ENCODE data around the gene DACT1.

DACT1 gene

DNA sequence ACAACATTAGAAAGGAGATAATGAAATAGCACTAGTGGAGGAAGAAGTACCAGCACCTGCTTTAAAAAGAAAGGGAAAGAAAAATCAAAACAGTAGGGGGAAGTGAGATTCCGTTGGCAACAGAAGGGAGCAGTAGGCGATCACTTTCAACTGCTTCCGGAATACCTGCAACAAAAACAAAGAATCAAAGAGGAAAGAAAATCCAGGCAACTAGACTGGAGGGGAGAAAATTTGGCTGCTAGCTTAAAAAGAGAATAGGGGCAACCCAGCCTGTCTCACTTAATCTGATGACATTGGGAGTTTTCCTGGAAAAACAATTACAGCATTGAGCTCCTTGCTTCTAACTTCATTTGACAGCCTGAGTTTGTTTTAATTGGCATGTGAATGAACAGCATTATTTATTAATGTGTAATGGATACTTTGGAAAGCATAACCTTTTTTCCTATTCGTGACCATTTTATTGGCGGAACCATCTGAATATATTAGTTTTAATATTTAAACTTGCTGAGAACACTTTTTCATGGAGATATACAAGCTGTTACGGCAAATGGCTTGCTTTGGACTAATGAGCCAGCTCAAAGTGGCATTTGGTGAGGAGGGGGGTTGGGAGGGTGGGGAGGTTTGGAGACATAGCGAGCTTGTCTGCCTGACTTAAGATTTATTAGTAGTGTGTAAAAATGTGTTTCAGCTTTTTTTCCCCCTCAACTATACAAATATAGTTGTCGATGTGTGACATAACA, 2.5 kb upstream of the DACT1 start:
- DNase-seq (ENCODE audit: low read depth in 3 of 3, low spot score in 1 of 3): no peak

DNA sequence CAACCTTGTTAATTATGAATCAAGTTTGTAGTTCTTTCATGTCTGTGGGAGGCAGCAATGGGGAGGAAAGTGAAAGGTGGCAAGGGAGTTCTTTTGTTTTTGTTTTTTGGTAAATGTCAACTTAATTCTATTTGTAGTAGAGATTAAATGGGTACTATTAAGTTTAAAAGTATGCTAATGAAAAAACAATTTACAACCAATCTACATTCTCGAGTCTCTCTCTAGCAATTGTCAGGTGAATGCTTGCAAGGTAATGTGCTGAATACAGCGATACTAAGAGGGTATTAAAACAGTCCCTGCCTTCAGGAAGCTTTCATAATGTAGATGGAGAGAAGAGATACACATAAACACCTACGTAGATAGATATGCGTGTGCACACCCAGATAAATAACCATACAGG, 1.6 kb upstream of the DACT1 start:
- DNase-seq (ENCODE audit: low read depth in 3 of 3, low spot score in 1 of 3): no peak

DNA sequence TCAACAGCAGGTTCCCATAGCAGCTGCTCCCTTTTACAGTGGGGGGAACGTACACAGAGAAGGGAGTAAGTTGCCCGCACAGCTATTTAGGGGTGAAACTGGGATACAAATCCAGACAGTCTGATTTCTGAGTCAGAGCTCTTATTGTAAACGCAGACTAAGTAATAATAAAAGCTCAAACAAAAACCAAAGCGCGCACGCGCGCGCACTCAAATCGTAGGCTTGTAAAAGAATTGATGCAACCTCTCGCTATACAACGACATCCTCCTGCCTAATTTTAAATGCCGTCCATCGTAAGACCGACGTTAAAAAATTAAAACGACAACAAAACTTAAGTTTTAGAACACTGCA, 747 bp upstream of the DACT1 start:
- peak in 1 of 3 donors; percentile 30 for DNase-seq (ENCODE audit: low read depth in 3 of 3, low spot score in 1 of 3)

DNA sequence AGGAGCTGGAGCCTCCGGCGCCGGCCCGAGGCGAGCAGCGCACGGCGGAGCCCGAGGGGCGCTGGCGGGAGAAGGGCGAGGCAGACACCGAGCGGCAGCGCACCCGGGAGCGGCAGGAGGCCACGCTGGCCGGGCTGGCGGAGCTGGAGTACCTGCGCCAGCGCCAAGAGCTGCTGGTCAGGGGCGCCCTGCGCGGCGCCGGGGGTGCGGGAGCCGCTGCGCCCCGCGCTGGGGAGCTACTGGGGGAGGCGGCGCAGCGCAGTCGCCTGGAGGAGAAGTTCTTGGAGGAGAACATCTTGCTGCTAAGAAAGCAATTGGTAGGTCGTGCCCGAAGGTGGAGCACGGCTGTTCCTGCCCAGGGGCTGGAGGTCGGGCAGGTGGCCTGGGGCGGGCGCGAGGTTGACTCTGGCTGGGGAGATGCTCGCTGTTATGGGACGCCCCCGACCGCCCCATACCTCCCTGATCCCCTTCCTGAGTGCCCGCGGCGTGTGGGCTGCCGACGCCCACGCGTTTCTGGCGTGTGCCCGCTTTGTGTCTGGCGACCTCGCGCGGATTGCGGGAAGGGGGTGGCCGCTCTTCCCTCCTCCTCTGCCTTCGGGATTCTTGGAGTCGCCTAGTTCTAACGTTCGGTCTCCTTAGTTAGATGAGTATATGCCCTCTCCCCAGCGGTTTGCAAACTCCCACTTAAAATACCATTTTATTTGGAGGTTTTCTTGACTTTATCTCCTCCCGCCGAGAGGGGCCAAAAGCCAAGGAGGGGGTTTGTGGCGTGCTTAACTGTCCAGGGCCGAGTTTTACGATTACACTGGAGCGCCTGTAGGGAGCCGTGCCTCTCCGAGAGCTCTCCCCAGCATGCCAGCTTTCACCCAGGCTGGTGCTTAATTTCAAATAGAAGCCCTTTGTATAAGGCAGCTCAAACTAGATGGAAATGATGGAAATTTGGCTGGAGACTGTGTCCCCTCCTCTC, 752 bp downstream of the DACT1 start:
- DNase-seq (ENCODE audit: low read depth in 3 of 3, low spot score in 1 of 3): peak in 1 of 3 donors; percentile 15

DNA sequence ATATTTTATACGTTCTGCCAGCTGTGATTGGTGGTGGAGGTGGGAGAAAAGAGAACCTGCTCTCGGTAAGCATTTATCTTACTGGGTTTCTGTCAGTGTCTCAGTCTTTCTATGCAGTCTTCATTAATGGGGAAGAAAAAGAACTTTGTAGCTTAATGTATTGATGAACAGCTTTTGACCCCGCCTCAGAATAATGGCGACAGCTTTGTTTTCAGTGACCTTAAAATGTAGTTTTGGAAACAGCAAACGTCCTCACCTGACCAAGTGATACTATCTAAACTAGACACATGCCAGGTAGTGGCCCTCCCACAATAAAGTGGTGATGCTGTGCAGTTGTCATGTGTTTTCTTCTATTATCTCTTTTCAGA, 1.4 kb downstream of the DACT1 start:
- DNase-seq (ENCODE audit: low read depth in 3 of 3, low spot score in 1 of 3): no peak

DNA sequence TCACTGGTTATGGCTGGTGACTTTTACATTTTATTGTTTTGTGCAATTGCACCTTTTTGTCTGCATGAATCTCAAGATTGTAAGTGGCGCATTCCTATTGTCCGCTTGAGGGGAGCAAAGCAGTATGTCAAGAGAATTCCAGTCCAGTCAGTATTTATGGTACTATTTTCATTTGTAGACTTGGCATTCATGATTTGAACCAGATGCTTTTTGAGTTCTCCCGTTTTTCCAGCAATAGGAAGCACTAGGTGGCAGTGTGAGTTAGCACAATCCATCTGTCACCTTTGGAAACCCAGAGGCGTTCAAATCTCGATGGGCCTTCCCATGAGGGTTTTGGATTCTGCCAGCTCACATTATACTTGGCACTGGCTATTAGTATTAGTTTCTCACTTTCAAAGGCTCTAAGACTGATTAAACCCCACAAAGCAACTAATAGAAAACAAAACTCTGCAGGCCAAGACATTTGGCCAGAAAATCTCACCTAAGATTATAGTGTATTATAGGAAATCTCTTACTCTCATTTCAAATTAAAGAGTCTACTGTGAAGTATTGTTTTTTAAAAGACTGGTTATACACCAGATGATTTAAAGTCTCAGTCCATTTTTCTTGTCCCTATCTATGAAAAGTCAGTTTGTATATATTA, 2.2 kb downstream of the DACT1 start:
- DNase-seq (ENCODE audit: low read depth in 3 of 3, low spot score in 1 of 3): no peak

DNA sequence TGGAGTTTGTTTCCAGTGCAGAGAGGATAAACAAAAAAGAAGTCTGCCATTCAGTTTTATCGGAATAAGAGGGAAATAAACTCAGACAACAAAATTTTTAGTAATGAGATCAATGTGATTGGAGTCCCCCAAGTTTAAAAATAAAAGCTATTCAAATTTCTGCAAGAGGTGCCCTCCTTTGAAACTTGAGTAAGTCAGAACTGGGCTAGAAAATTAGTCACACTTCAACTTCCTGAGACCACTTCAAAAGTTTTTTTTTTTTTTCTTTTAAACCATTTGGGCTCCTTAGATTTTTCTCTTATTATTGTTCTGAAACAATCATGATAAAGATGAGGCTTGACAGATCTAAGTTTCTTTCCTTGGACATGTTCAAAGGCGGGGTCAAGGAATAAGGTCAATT, 3.2 kb downstream of the DACT1 start:
- no peak for DNase-seq (ENCODE audit: low read depth in 3 of 3, low spot score in 1 of 3)

DNA sequence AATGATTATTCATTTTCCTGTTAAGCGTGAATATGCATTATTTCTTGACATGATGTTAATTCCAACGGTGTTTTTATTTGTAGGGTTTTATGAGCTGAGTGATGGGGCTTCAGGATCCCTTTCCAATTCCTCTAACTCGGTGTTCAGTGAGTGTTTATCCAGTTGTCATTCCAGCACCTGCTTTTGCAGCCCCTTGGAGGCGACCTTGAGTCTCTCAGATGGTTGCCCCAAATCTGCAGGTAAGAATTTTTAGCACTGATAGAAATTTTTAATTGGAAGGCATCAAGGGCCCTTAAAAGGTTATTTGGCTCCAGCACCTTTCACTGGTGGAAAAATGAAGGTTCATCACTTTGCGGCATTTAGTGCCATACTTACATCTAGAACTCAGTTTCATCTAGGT, 3.7 kb downstream of the DACT1 start:
- no peak for DNase-seq (ENCODE audit: low read depth in 3 of 3, low spot score in 1 of 3)

DNA sequence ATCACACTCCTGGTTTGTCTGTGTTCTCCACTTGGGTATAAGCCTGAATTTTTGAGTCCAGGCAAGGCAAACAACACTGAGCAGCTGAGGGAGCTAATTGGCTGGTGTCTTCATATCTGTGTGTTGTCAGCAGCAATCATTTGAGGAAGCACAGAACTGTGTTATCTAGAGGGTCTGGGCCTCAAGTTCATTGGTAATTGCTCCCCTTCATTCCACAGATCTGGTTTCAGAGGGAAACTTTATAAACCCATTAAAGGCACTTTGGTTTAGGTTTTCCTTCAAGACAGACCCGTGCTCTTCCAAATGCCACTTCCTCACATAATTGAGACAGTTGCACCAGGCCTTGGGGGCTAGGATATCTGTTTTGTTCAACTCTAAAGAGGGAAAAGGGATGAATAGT, 5.6 kb downstream of the DACT1 start:
- no peak for DNase-seq (ENCODE audit: low read depth in 3 of 3, low spot score in 1 of 3)

DNA sequence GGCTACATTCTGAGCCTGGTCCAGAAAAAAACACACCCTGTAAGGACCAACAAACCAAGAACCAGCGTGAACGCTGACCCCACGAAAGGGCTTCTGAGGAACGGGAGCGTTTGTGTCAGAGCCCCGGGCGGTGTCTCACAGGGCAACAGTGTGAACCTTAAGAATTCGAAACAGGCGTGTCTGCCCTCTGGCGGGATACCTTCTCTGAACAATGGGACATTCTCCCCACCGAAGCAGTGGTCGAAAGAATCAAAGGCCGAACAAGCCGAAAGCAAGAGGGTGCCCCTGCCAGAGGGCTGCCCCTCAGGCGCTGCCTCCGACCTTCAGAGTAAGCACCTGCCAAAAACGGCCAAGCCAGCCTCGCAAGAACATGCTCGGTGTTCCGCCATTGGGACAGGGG, 7.9 kb downstream of the DACT1 start:
- no peak for DNase-seq (ENCODE audit: low read depth in 3 of 3, low spot score in 1 of 3)

DNA sequence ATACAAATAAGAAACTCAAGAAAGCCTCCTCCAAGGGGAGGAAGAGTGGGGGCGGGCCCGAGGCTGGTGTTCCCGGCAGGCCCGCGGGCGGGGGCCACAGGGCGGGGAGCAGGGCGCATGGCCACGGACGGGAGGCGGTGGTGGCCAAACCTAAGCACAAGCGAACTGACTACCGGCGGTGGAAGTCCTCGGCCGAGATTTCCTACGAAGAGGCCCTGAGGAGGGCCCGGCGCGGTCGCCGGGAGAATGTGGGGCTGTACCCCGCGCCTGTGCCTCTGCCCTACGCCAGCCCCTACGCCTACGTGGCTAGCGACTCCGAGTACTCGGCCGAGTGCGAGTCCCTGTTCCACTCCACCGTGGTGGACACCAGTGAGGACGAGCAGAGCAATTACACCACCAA, 8.7 kb downstream of the DACT1 start:
- no peak for DNase-seq (ENCODE audit: low read depth in 3 of 3, low spot score in 1 of 3)

DNA sequence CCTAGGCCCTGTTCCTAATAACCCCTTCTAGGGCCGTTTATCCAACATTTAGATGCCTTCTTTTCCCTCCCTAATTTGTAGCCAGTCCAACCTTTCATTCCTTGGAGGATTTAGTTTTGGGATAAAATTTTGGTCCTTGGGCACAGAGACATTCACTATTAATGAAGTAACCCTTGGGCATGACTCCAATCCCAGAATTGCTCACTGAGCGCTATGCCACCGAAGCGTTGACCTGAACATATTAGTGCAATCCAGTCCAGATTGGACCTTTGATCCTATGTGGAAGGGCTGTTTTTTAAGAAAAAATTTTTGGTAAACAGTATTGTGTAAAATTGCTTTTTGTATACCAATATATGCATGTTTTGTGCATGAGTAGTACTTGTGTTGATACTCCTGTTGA, 10.0 kb downstream of the DACT1 start:
- DNase-seq (ENCODE audit: low read depth in 3 of 3, low spot score in 1 of 3): no peak

DNA sequence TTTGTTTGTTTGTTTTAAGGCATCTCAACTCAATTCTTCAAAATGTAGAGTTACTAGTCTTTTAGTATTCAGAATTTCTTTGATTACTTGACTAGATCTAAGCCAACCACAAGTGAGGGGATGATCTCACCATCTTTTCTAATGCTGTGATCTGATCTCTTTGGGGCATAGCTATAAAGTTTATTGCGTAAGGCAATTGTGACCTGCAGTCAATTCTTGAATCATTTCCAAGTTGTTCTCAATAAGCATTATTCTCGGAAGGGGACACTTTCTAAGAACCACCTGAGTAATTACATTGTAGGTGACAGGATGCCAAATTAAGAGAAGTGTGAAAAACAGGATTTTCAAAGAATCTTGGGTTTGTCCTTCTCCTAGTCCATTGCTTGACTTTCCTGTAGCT, 13.1 kb downstream of the DACT1 start:
- no peak for DNase-seq (ENCODE audit: low read depth in 3 of 3, low spot score in 1 of 3)

DNA sequence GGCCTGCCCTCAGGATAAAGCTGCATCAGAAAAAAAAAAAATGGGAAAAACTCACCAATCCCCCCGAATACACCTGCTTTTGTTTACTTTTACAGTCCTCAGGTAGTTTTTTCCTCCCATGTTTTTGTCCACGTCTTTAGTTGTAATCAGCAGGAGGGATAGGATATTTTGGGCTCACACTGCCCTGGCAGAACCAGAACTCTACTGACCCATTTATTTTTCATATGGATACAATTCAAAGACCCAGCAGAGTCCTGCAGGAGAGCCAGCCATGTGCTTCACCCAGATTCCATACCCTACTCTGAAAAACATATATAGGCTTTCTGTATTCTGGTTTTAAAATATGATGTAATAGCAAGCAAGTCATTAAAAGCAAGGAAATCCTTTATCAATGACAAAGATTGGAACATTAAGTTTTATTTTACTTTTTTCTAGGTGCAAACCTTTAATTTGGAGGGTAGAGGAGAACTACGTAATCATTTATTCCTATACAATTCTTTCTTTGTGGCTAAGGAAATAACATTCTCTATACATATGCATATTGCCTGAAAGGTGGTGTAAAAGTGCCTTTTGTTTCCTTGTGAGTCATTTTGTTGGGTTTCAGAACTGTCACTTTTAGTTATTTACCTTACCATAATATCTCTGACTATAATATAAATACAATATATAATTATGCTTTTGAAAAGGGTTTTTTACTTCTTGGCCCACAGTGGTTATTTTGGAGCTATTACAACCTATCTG, 19.1 kb downstream of the DACT1 start:
- DNase-seq (ENCODE audit: low read depth in 3 of 3, low spot score in 1 of 3): no peak

DNA sequence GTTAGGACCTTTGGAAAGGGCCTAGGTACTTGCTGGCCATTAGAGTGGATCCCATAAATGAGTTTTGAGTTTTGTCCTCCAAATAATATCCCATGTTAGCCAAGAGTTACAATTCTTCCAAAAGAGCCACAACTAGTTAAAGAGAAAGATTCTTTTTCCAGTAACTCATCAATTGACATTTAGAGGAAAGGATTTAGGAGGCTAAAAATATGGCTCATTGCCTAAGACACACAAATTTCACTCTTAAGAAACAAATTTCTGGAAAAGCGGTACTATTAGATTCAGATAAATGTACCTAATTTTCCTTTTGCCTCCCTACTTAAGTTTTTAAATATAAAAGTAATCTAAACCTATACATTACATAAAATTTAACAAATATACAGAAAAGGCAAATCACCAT, 21.3 kb downstream of the DACT1 start:
- DNase-seq (ENCODE audit: low read depth in 3 of 3, low spot score in 1 of 3): no peak

DNA sequence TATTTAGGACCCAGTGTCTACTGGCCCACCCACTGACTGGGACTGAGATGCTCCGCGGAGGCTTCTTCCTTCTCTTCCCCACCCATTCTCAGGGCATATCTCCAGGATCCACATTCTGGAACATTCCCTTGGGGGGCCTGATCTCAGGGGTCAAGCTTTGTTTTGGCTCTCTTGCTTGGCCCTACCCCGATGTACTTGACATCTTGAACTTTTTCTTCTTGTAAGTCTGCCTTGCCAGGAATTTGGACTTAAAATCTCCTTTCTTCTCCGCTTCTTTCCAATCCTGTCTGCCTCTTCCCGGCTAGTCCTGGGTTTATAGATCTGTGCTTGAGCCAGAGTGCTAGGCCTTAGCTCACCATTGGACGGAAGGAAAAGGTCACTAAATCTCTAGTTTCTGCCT, 22.1 kb downstream of the DACT1 start:
- DNase-seq (ENCODE audit: low read depth in 3 of 3, low spot score in 1 of 3): no peak

DNA sequence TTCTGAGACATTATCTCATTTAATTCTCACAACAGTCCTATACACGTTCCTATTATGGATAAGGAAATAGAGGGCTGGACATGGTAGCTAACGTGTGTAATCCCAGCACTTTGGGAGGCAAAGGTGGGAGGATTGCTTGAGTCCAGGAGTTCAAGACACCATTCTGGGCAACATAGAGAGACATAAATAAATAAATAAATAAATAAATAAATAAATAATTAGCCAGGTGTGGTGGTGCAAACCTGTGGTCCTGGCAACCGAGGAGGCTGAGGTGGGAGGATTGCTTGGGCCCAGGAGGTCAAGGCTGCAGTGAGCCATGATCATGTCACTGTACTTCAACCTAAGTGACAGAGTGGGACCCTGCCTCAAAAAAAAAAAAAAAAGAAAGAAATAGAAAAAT, 22.6 kb downstream of the DACT1 start:
- DNase-seq (ENCODE audit: low read depth in 3 of 3, low spot score in 1 of 3): no peak

DNA sequence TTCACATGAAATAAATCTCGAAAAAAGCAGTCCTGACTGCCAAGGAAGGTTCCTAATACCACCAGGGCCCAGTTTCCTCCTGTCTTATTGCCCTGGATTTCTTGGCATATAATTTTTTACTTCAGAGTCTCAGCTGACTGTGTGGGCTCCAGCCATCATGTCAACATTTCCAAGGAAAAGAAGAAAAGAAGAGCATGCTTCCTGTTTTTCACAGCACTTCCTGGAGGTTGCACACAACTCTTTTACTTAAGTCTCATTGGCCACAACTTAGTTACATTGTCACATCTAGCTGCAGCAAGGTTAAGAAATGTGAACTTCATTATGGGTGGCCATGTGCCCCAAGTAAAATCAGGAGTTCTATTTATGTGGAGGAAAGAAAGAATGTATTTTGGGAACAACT, 24.3 kb downstream of the DACT1 start:
- DNase-seq (ENCODE audit: low read depth in 3 of 3, low spot score in 1 of 3): no peak

DNA sequence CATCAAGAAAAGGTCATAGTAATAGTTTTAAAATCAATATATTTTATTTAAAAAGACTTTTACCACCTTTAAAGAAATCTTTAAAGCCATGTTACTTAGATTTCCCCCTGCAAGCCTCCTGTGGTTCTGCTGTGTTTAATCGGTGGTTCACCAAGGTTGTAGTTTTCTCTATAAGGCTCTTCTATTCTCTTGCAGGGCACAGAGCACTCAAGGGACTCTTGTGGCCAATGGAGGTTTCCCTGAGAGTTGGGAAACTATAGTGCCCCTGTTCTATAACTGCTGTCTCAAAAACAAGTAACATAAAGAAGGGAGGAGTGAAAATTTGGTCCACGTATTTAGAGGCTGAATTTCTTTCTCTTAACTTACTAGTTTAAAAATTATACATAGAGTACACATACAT, 25.0 kb downstream of the DACT1 start:
- DNase-seq (ENCODE audit: low read depth in 3 of 3, low spot score in 1 of 3): no peak

DNA sequence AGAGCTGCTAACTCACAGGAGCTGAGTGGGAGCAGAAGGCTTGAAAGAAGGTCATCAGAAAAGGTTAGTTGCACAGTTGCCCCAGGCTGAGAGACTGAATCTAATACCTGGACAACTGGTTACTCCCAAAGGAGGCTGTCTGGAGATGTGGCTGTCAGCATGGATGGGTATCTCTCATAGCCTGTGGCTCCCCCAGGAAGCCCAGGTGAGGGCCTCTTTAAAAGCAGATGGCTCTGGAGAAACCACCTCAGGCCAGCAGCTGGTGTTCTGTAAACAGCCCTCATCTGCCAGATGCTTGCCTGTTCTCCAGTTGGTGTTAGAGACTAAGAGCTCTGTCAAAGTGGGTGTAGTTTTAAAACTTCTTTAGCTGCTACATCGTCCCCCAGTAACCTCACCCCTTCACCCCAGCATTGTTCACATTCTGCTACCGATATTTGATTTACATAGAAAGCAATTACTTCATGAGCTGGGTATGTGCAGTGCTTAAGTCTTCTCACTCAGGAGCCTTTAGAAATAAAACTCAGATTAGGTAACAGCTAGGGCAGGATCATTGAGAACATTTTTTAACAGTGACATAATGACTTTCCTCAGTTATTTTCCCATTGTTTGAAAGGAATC, 25.8 kb downstream of the DACT1 start:
- DNase-seq (ENCODE audit: low read depth in 3 of 3, low spot score in 1 of 3): no peak

Measured in stimulated activated CD4-positive, alpha-beta T cell treated with anti-CD3 and anti-CD28 coated beads, TNF-alpha, amount 100 ng/mL, for 1 hour (primary cell).